OCI-LY7 (cell line): ENCODE results near the gene LEPR. TPM values are rescaled to one million over a fixed set of nuclear protein-coding genes. Genes with fewer than 3 reads are reported as not detected.
"Not testable (repeated sequence)": the region's sequence is repeated elsewhere in the genome, so short reads cannot be mapped to it uniquely, and the experiment has no call there.

Source experiments
- BruUV-seq: library from RNA; stranded (reverse); fragments of 400-500 nt; replicated peaks from 2 replicates; lab custom pipeline; 2021; lab: Mats Ljungman, UMichigan
- CTCF ChIA-PET: fragments of 300-600 bp; sonication (Branson Sonifier 250); formaldehyde crosslinking; loops from one replicate; lab custom pipeline; 2022; ENCODE audit warnings: antibody characterized with exemption; ENCODE audit not compliant: unreplicated experiment; lab: Charles Lee
- POLR2A ChIA-PET: fragments of 300-600 bp; sonication (Branson Sonifier 250); formaldehyde crosslinking; loops from one replicate; lab custom pipeline; 2022; ENCODE audit warnings: antibody characterized with exemption; lab: Charles Lee
- DNase-seq: peaks from one replicate; pipeline ENCODE4 v3.0.0-alpha.2; 2015; ENCODE audit warnings: low spot score
- H2AFZ ChIP-seq: fragments of 200-600 bp; sonication (generic), shearing (Covaris generic); 2 replicates; pipeline ENCODE4 v1.6.1; 2014; ENCODE audit warnings: mild to moderate bottlenecking, antibody characterized with exemption, low read length, moderate library complexity
- H3K27ac ChIP-seq: fragments of 200-600 bp; sonication (generic); 2 replicates; pipeline ENCODE4 v1.5.1; 2014; ENCODE audit warnings: mixed run types, low read depth, mild to moderate bottlenecking, moderate library complexity, low read length, inconsistent platforms; ENCODE audit not compliant: poor library complexity, severe bottlenecking
- H3K36me3 ChIP-seq: fragments of 200-600 bp; sonication (generic); 2 replicates; pipeline ENCODE4 v1.6.1; 2014; ENCODE audit warnings: mild to moderate bottlenecking, antibody characterized with exemption, low read length, moderate library complexity, mixed read lengths; ENCODE audit not compliant: insufficient read depth
- H3K4me1 ChIP-seq: fragments of 200-600 bp; sonication (generic); 2 replicates; pipeline ENCODE4 v1.5.1; 2014; ENCODE audit warnings: mild to moderate bottlenecking, low read length; ENCODE audit not compliant: insufficient read depth, poor library complexity, severe bottlenecking
- H3K4me2 ChIP-seq: fragments of 200-600 bp; sonication (generic); 2 replicates; pipeline ENCODE4 v1.6.1; 2014; ENCODE audit warnings: mild to moderate bottlenecking, low read length
- H3K4me3 ChIP-seq: fragments of 200-600 bp; sonication (generic); 2 replicates; pipeline ENCODE4 v1.5.1; 2014; ENCODE audit warnings: mild to moderate bottlenecking, low read depth, low read length; ENCODE audit not compliant: poor library complexity, severe bottlenecking
- H3K79me2 ChIP-seq: fragments of 200-600 bp; sonication (generic); 2 replicates; pipeline ENCODE4 v1.6.1; 2016; ENCODE audit warnings: low read depth, mild to moderate bottlenecking, low read length, moderate library complexity, mixed read lengths; ENCODE audit not compliant: insufficient read depth
- H3K9me2 ChIP-seq: fragments of 200-600 bp; sonication (generic); 2 replicates; pipeline ENCODE4 v1.6.1; 2016; ENCODE audit warnings: mild to moderate bottlenecking, low read length, mixed read lengths; ENCODE audit not compliant: insufficient read depth
- H3K9me3 ChIP-seq: fragments of 200-600 bp; sonication (generic); 2 replicates; pipeline ENCODE4 v1.6.1; 2014; ENCODE audit warnings: mild to moderate bottlenecking, mixed run types, low read length, mixed read lengths
- H4K20me1 ChIP-seq: fragments of 200-600 bp; sonication (generic); 2 replicates; pipeline ENCODE4 v1.6.1; 2014; ENCODE audit warnings: mild to moderate bottlenecking, antibody characterized with exemption, low read length, moderate library complexity, mixed read lengths; ENCODE audit not compliant: insufficient read depth
- CTCF ChIP-seq: fragments of 200-600 bp; sonication (generic); conservative IDR thresholded peaks from 2 replicates; pipeline ENCODE4 v1.5.1; 2014; ENCODE audit warnings: mild to moderate bottlenecking, antibody characterized with exemption, low read length, moderate library complexity, mixed read lengths
- EZH2phosphoT487 ChIP-seq: fragments of 200-600 bp; sonication (generic); IDR thresholded peaks from 2 replicates; pipeline ENCODE4 v1.6.1; 2018; ENCODE audit warnings: low read depth, borderline replicate concordance, mild to moderate bottlenecking, mixed run types, antibody characterized with exemption, low read length, moderate library complexity, mixed read lengths
- intact Hi-C: fragments of 100-400 bp; cut with micrococcal nuclease; formaldehyde crosslinking; loops from one replicate; pipeline ENCODE4 v1.10.0; 2022; ENCODE audit not compliant: unreplicated experiment
- total RNA-seq, 2 experiments: library from RNA; depleted of rRNA in 1 of 2; stranded (reverse); fragments of >200 nt in 1 of 2; shearing (Covaris generic) in 1 of 2; gene quantifications; 2 replicates each; pipeline ENCODE4 v1.2.3, GENCODE V29; 2014 to 2022

The LEPR gene
- total RNA-seq, 2 experiments from 2014 or later, result 0.63 to 0.68 TPM

- TF ChIP-seq CTCF (no peak), EZH2phosphoT487 (no peak)
- H3K79me2 ChIP-seq, result no peaks in the 10 kb centered on the region
- H4K20me1 ChIP-seq, result no peaks in the 10 kb centered on the region
- DNase-seq, result no peak
- intact Hi-C loops, result no loop called here
- no peaks in the 10 kb centered on the region for H3K36me3 ChIP-seq
- no peak overlapping the region for H3K27ac ChIP-seq
- H3K4me2 ChIP-seq, result no peak overlapping the region
- H3K9me3 ChIP-seq, result no peaks in the 10 kb centered on the region
- ChIA-PET CTCF (no interaction called here), POLR2A (no interaction called here)
- no peaks in the 10 kb centered on the region for H3K4me1 ChIP-seq
- BruUV-seq, result no TSS peak
- H3K9me2 ChIP-seq, result no peaks in the 10 kb centered on the region
- H3K4me3 ChIP-seq, result no peak overlapping the region
- no peak overlapping the region for H2AFZ ChIP-seq
Observed at GRCh38 chr1:65378247-65378946, 42.1 kb upstream of the LEPR start.

GRCh38 chr1:65384426-65384825 lies 36.0 kb upstream of the LEPR start:
- H3K27ac ChIP-seq, DNase-seq, H3K79me2 ChIP-seq, H3K4me3 ChIP-seq, H3K9me2 ChIP-seq, H3K4me1 ChIP-seq, intact Hi-C loops, H4K20me1 ChIP-seq, CTCF ChIA-PET, BruUV-seq, H3K9me3 ChIP-seq, H3K4me2 ChIP-seq, H2AFZ ChIP-seq: not testable (repeated sequence)
- H3K36me3 ChIP-seq, result 0 out of 2 replicates have a peak, but pooled peaks cover 12% of the 10 kb centered on the region
- POLR2A ChIA-PET, result interaction anchor here (1.3 kb wide), 1 partner anchor 23 kb away, joined by 3 read pairs; no protein-coding TSS in a partner anchor

- Histone ChIP-seq H3K4me1 (no peaks in the 10 kb centered on the region), H3K9me2 (no peaks in the 10 kb centered on the region), H3K79me2 (no peaks in the 10 kb centered on the region), H2AFZ (no peak overlapping the region), H4K20me1 (no peaks in the 10 kb centered on the region), H3K4me3 (no peak overlapping the region), H3K27ac (no peak overlapping the region), H3K36me3 (peaks cover 18% of the 10 kb centered on the region; the same call in 1 of the 2 replicates), H3K9me3 (no peaks in the 10 kb centered on the region), H3K4me2 (no peak overlapping the region)
- no peak for DNase-seq
- BruUV-seq, result no TSS peak
- intact Hi-C loops, result no loop called here
- TF ChIP-seq EZH2phosphoT487, result no peak
- no peak for TF ChIP-seq CTCF
- POLR2A ChIA-PET, result no interaction called here
- CTCF ChIA-PET, result no interaction called here
Observed at GRCh38 chr1:65386439-65386838, 34.0 kb upstream of the LEPR start.
